ENCODE results near the gene PNLIPRP3. TPM values are rescaled to one million over a fixed set of nuclear protein-coding genes. Genes with fewer than 3 reads are reported as not detected.

Gene PNLIPRP3
- total RNA-seq, 1 donor from 2014 or later: not detected

- intact Hi-C loops (cut with DNase I): no loop called here
- DNase-seq (no peak), ATAC-seq (ENCODE audit: poor library complexity) (no peak)
Measured at GRCh38 chr10:116440330-116441030, 12.8 kb downstream of the PNLIPRP3 start.

- intact Hi-C loops (cut with DNase I): no loop called here
- DNase-seq (no peak), ATAC-seq (ENCODE audit: poor library complexity) (no peak)
Measured at GRCh38 chr10:116444527-116445142, 17.0 kb downstream of the PNLIPRP3 start.

GRCh38 chr10:116450861-116451260 lies 23.2 kb downstream of the PNLIPRP3 start:
- DNase-seq (no peak), ATAC-seq (ENCODE audit: poor library complexity) (no peak)
- intact Hi-C loops (cut with DNase I): no loop called here

- intact Hi-C loops (cut with DNase I): no loop called here
- DNase-seq (no peak), ATAC-seq (ENCODE audit: poor library complexity) (no peak)
Measured at GRCh38 chr10:116451711-116452337, 24.2 kb downstream of the PNLIPRP3 start.

GRCh38 chr10:116452338-116452720 lies 24.7 kb downstream of the PNLIPRP3 start:
- ATAC-seq (ENCODE audit: poor library complexity): no peak
- intact Hi-C loops (cut with DNase I): no loop called here
- no peak for DNase-seq

GRCh38 chr10:116457488-116457887 lies 29.8 kb downstream of the PNLIPRP3 start:
- no peak for DNase-seq
- intact Hi-C loops (cut with DNase I): no loop called here
- no peak for ATAC-seq (ENCODE audit: poor library complexity)

GRCh38 chr10:116460219-116460618 lies 32.6 kb downstream of the PNLIPRP3 start:
- DNase-seq (no peak), ATAC-seq (ENCODE audit: poor library complexity) (no peak)
- intact Hi-C loops (cut with DNase I): no loop called here

GRCh38 chr10:116461680-116462079 lies 34.0 kb downstream of the PNLIPRP3 start:
- intact Hi-C loops (cut with DNase I): no loop called here
- ATAC-seq (ENCODE audit: poor library complexity): no peak

GRCh38 chr10:116464257-116464656 lies 36.6 kb downstream of the PNLIPRP3 start:
- DNase-seq: no peak
- no peak for ATAC-seq (ENCODE audit: poor library complexity)
- intact Hi-C loops (cut with DNase I): no loop called here

More at GRCh38 chr10:116461680-116462079, 34.0 kb downstream of the PNLIPRP3 start:
- DNase-seq: no peak

GRCh38 chr10:116465546-116465945 lies 37.9 kb downstream of the PNLIPRP3 start:
- DNase-seq: no peak
- intact Hi-C loops (cut with DNase I): no loop called here
- no peak for ATAC-seq (ENCODE audit: poor library complexity)

- intact Hi-C loops (cut with DNase I): no loop called here
- ATAC-seq (ENCODE audit: poor library complexity) (no peak), DNase-seq (no peak)
Measured at GRCh38 chr10:116466715-116467422, 39.2 kb downstream of the PNLIPRP3 start.

- DNase-seq: no peak
- no peak for ATAC-seq (ENCODE audit: poor library complexity)
Measured at GRCh38 chr10:116469437-116469836, 41.8 kb downstream of the PNLIPRP3 start.

GRCh38 chr10:116470071-116470470 lies 42.4 kb downstream of the PNLIPRP3 start:
- DNase-seq: no peak
- intact Hi-C loops (cut with DNase I): no loop called here
- no peak for ATAC-seq (ENCODE audit: poor library complexity)

More at GRCh38 chr10:116469437-116469836, 41.8 kb downstream of the PNLIPRP3 start:
- intact Hi-C loops (cut with DNase I): no loop called here

- no peak for DNase-seq
- intact Hi-C loops (cut with DNase I): no loop called here
- no peak for ATAC-seq (ENCODE audit: poor library complexity)
Measured at GRCh38 chr10:116470768-116471415, 43.2 kb downstream of the PNLIPRP3 start.

- DNase-seq (no peak), ATAC-seq (ENCODE audit: poor library complexity) (no peak)
- intact Hi-C loops (cut with DNase I): no loop called here
Measured at GRCh38 chr10:116472891-116473290, 45.2 kb downstream of the PNLIPRP3 start.

- intact Hi-C loops (cut with DNase I): no loop called here
- DNase-seq: no peak
- ATAC-seq (ENCODE audit: poor library complexity): no peak
Measured at GRCh38 chr10:116475866-116476265, 48.2 kb downstream of the PNLIPRP3 start.

- DNase-seq: no peak
- intact Hi-C loops (cut with DNase I): no loop called here
- ATAC-seq (ENCODE audit: poor library complexity): no peak
Measured at GRCh38 chr10:116476461-116476860, 48.8 kb downstream of the PNLIPRP3 start.

GRCh38 chr10:116477986-116478664 lies 50.5 kb downstream of the PNLIPRP3 start:
- intact Hi-C loops (cut with DNase I): no loop called here
- no peak for DNase-seq
- ATAC-seq (ENCODE audit: poor library complexity): no peak
